Measurements from ENCODE around the gene USH2A.
"Not testable (repeated sequence)": the region's sequence is repeated elsewhere in the genome, so short reads cannot be mapped to it uniquely, and the experiment has no call there.

USH2A gene

GRCh38 chr1:216186141-216186540 lies 237.1 kb downstream of the USH2A start:
- no peak for DNase-seq

GRCh38 chr1:216184126-216184680 lies 239.0 kb downstream of the USH2A start:
- DNase-seq: no peak

- no peak for DNase-seq
Observed at GRCh38 chr1:216183454-216183853, 239.8 kb downstream of the USH2A start.

- DNase-seq: no peak
Observed at GRCh38 chr1:216183007-216183406, 240.2 kb downstream of the USH2A start.

GRCh38 chr1:216181590-216181989 lies 241.7 kb downstream of the USH2A start:
- DNase-seq: no peak

- DNase-seq: no peak
Observed at GRCh38 chr1:216178281-216178680, 245.0 kb downstream of the USH2A start.

GRCh38 chr1:216176970-216177369 lies 246.3 kb downstream of the USH2A start:
- DNase-seq: no peak

- DNase-seq: no peak
Observed at GRCh38 chr1:216175714-216176113, 247.5 kb downstream of the USH2A start.

GRCh38 chr1:216173376-216173995 lies 249.8 kb downstream of the USH2A start:
- DNase-seq: no peak

- no peak for DNase-seq
Observed at GRCh38 chr1:216169351-216169750, 253.9 kb downstream of the USH2A start.

GRCh38 chr1:216168546-216168945 lies 254.7 kb downstream of the USH2A start:
- DNase-seq: no peak

GRCh38 chr1:216154063-216154462 lies 269.2 kb downstream of the USH2A start:
- DNase-seq: no peak

- no peak for DNase-seq
Observed at GRCh38 chr1:216153130-216153529, 270.1 kb downstream of the USH2A start.

GRCh38 chr1:216145451-216146018 lies 277.7 kb downstream of the USH2A start:
- DNase-seq: not testable (repeated sequence)

- DNase-seq: no peak
Observed at GRCh38 chr1:216144661-216145450, 278.4 kb downstream of the USH2A start.

- no peak for DNase-seq
Observed at GRCh38 chr1:216142921-216143320, 280.3 kb downstream of the USH2A start.

GRCh38 chr1:216140730-216141524 lies 282.3 kb downstream of the USH2A start:
- no peak for DNase-seq

GRCh38 chr1:216124192-216124781 lies 299.0 kb downstream of the USH2A start:
- DNase-seq: no peak

- no peak for DNase-seq
Observed at GRCh38 chr1:216123446-216124191, 299.6 kb downstream of the USH2A start.

- DNase-seq: no peak
Observed at GRCh38 chr1:216119600-216119999, 303.6 kb downstream of the USH2A start.

GRCh38 chr1:216114180-216114579 lies 309.1 kb downstream of the USH2A start:
- no peak for DNase-seq

- DNase-seq: no peak
Observed at GRCh38 chr1:216113181-216113580, 310.1 kb downstream of the USH2A start.
